Measurements from ENCODE around the gene KPNA6.
A peak's percentile ranks its signal among the peaks of the same experiment; 100 is the strongest.

KPNA6 gene

GRCh38 chr1:32107742-32108661, at the start of gene KPNA6:
TSS of gene KPNA6 (plus strand) at chr1:32108056. CDS start at chr1:32108131, 75 bp downstream.
- peak within 1 kb of the TSS; percentile 83 for H3K4me3 ChIP-seq (ENCODE audit: low read depth, low read length, poor library complexity, severe bottlenecking)
- H3K36me3 ChIP-seq (ENCODE audit: insufficient read depth, low read length) = no peaks in the 10 kb centered on the region
- peak within 1 kb of the TSS; percentile 60; the same call in 1 of the 2 replicates for H2AFZ ChIP-seq (ENCODE audit: low read length)
- no peaks in the 10 kb centered on the region for H3K9me2 ChIP-seq (ENCODE audit: low read depth, low read length)
- H3K4me1 ChIP-seq (ENCODE audit: insufficient read depth, low read length, severe bottlenecking) = peaks cover 38% of the 10 kb centered on the region
- TF ChIP-seq EZH2 (IDR thresholded peaks at IDR 0.05; ENCODE audit: borderline replicate concordance, low read length) (no peak), CTCF (IDR thresholded peaks at IDR 0.05; ENCODE audit: low read length) (no peak)
- 0 out of 2 replicates have a peak, but pooled peaks cover 3% of the 10 kb centered on the region for H3F3A ChIP-seq (ENCODE audit: insufficient read depth, low read length)
- peak within 1 kb of the TSS; percentile 88 for H3K4me2 ChIP-seq (ENCODE audit: low read length)
- no peaks in the 10 kb centered on the region for H3K9me3 ChIP-seq (ENCODE audit: low read length)
- H3K27me3 ChIP-seq (ENCODE audit: insufficient read depth, low read length) = no peaks in the 10 kb centered on the region
- no peaks in the 10 kb centered on the region for H4K20me1 ChIP-seq (ENCODE audit: insufficient read depth, low read length)
- H3K79me2 ChIP-seq (ENCODE audit: insufficient read depth, low read length) = peaks cover 46% of the 10 kb centered on the region
- H3K27ac ChIP-seq (ENCODE audit: low read depth, low read length, poor library complexity, severe bottlenecking) = peak within 1 kb of the TSS; percentile 81
- H3K9ac ChIP-seq (ENCODE audit: low read length) = peak within 1 kb of the TSS; percentile 89

DNA sequence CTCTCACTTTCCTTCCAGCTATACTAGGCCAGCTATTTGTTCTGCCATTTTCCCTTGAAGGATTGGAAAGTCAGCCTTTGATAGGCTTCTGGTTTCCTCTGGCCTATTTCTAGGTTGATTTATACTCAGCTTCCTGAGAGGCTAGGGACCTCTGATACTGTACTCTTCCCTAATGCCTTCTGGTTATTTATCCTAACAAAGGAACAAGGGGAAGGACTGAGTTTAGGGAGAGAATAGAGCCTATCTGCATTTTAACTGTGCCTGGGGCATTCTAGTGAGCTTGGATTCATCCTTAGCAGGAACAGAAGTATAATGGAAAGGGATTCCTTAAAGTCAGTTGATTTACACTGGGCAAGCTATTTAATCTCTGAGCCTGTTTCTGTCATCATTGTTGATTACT, 46.9 kb upstream of the KPNA6 start:
- no peaks in the 10 kb centered on the region for H3K9me2 ChIP-seq (ENCODE audit: low read depth, low read length)
- no peaks in the 10 kb centered on the region for H3K27me3 ChIP-seq (ENCODE audit: insufficient read depth, low read length)
- no peak overlapping the region for H2AFZ ChIP-seq (ENCODE audit: low read length)
- H3K9me3 ChIP-seq (ENCODE audit: low read length) = no peaks in the 10 kb centered on the region
- H3K9ac ChIP-seq (ENCODE audit: low read length) = no peak overlapping the region
- peaks cover 12% of the 10 kb centered on the region for H3K4me1 ChIP-seq (ENCODE audit: insufficient read depth, low read length, severe bottlenecking)
- H3K79me2 ChIP-seq (ENCODE audit: insufficient read depth, low read length) = no peaks in the 10 kb centered on the region
- no peaks in the 10 kb centered on the region for H4K20me1 ChIP-seq (ENCODE audit: insufficient read depth, low read length)
- peaks cover 51% of the 10 kb centered on the region for H3K36me3 ChIP-seq (ENCODE audit: insufficient read depth, low read length)
- no peaks in the 10 kb centered on the region for H3F3A ChIP-seq (ENCODE audit: insufficient read depth, low read length)
- no peak overlapping the region for H3K4me3 ChIP-seq (ENCODE audit: low read depth, low read length, poor library complexity, severe bottlenecking)
- TF ChIP-seq EZH2 (IDR thresholded peaks at IDR 0.05; ENCODE audit: borderline replicate concordance, low read length) = no peak
- TF ChIP-seq CTCF (IDR thresholded peaks at IDR 0.05; ENCODE audit: low read length) = no peak
- no peak overlapping the region for H3K4me2 ChIP-seq (ENCODE audit: low read length)
- H3K27ac ChIP-seq (ENCODE audit: low read depth, low read length, poor library complexity, severe bottlenecking) = no peak overlapping the region

- H3K79me2 ChIP-seq (ENCODE audit: insufficient read depth, low read length) = no peaks in the 10 kb centered on the region
- no peak overlapping the region for H3K4me2 ChIP-seq (ENCODE audit: low read length)
- TF ChIP-seq EZH2 (IDR thresholded peaks at IDR 0.05; ENCODE audit: borderline replicate concordance, low read length) (no peak), CTCF (IDR thresholded peaks at IDR 0.05; ENCODE audit: low read length) (no peak)
- peaks cover 37% of the 10 kb centered on the region for H3K36me3 ChIP-seq (ENCODE audit: insufficient read depth, low read length)
- peaks cover 19% of the 10 kb centered on the region for H3K4me1 ChIP-seq (ENCODE audit: insufficient read depth, low read length, severe bottlenecking)
- no peaks in the 10 kb centered on the region for H4K20me1 ChIP-seq (ENCODE audit: insufficient read depth, low read length)
- peaks cover 5% of the 10 kb centered on the region; the same call in 1 of the 2 replicates for H3F3A ChIP-seq (ENCODE audit: insufficient read depth, low read length)
- H3K9me3 ChIP-seq (ENCODE audit: low read length) = no peaks in the 10 kb centered on the region
- H3K4me3 ChIP-seq (ENCODE audit: low read depth, low read length, poor library complexity, severe bottlenecking) = no peak overlapping the region
- no peaks in the 10 kb centered on the region for H3K27me3 ChIP-seq (ENCODE audit: insufficient read depth, low read length)
- H3K9ac ChIP-seq (ENCODE audit: low read length) = no peak overlapping the region
- H3K27ac ChIP-seq (ENCODE audit: low read depth, low read length, poor library complexity, severe bottlenecking) = peak overlapping the region; percentile 29
- H2AFZ ChIP-seq (ENCODE audit: low read length) = no peak overlapping the region
- H3K9me2 ChIP-seq (ENCODE audit: low read depth, low read length) = no peaks in the 10 kb centered on the region
These were observed 45.0 kb upstream of the KPNA6 start for GRCh38 chr1:32062867-32063230.
